GF-D8 (cell line): ENCODE measurements around the gene DHX9.

Source experiments
- DNase-seq: peaks from one replicate; lab custom pipeline; 2025; lab: John Stamatoyannopoulos, UW

The DHX9 gene

GRCh38 chr1:182841368-182841988 is 2.3 kb downstream of the DHX9 start:
- no peak for DNase-seq

GRCh38 chr1:182842265-182842664 is 3.1 kb downstream of the DHX9 start:
- DNase-seq = no peak

- no peak for DNase-seq
Observed at GRCh38 chr1:182845379-182845778, 6.2 kb downstream of the DHX9 start.

- no peak for DNase-seq
Observed at GRCh38 chr1:182845894-182846293, 6.7 kb downstream of the DHX9 start.

- DNase-seq = no peak
Observed at GRCh38 chr1:182847105-182847504, 8.0 kb downstream of the DHX9 start.

- no peak for DNase-seq
Observed at GRCh38 chr1:182848736-182849135, 9.6 kb downstream of the DHX9 start.

- no peak for DNase-seq
Observed at GRCh38 chr1:182850319-182850718, 11.2 kb downstream of the DHX9 start.

- DNase-seq = no peak
Observed at GRCh38 chr1:182851825-182852224, 12.7 kb downstream of the DHX9 start.

GRCh38 chr1:182855911-182856310 is 16.8 kb downstream of the DHX9 start:
- no peak for DNase-seq

GRCh38 chr1:182857212-182857611 is 18.1 kb downstream of the DHX9 start:
- DNase-seq = no peak

- no peak for DNase-seq
Observed at GRCh38 chr1:182860658-182861057, 21.5 kb downstream of the DHX9 start.

GRCh38 chr1:182861994-182862393 is 22.8 kb downstream of the DHX9 start:
- DNase-seq = no peak

GRCh38 chr1:182862827-182863226 is 23.7 kb downstream of the DHX9 start:
- no peak for DNase-seq

GRCh38 chr1:182863940-182864339 is 24.8 kb downstream of the DHX9 start:
- DNase-seq = no peak

- DNase-seq = no peak
Observed at GRCh38 chr1:182867861-182868260, 28.7 kb downstream of the DHX9 start.

GRCh38 chr1:182869241-182869666 is 30.1 kb downstream of the DHX9 start:
- no peak for DNase-seq

- no peak for DNase-seq
Observed at GRCh38 chr1:182872881-182873280, 33.7 kb downstream of the DHX9 start.

- no peak for DNase-seq
Observed at GRCh38 chr1:182875889-182876288, 36.7 kb downstream of the DHX9 start.

- DNase-seq = no peak
Observed at GRCh38 chr1:182877331-182877730, 38.2 kb downstream of the DHX9 start.

- DNase-seq = no peak
Observed at GRCh38 chr1:182877842-182878241, 38.7 kb downstream of the DHX9 start.

GRCh38 chr1:182884872-182885271 is 45.7 kb downstream of the DHX9 start:
- DNase-seq = no peak

GRCh38 chr1:182885591-182885990 is 46.4 kb downstream of the DHX9 start:
- no peak for DNase-seq

GRCh38 chr1:182886985-182887384 is 47.8 kb downstream of the DHX9 start:
- no peak for DNase-seq

- DNase-seq = no peak
Observed at GRCh38 chr1:182888736-182889531, 49.8 kb downstream of the DHX9 start.
